MCF 10A (cell line): ENCODE measurements around the gene TMEFF2. TPM values are rescaled to one million over a fixed set of nuclear protein-coding genes. Genes with fewer than 3 reads are reported as not detected.

ENCODE experiments used
- BruUV-seq: library from RNA; stranded (reverse); fragments of 400-500 nt; replicated peaks from 2 replicates; lab custom pipeline; 2021; lab: Mats Ljungman, UMichigan
- CTCF ChIA-PET: fragments of 300-600 bp; sonication (Branson Sonifier 250); formaldehyde crosslinking; extraction: SDS; loops from one replicate; lab custom pipeline; 2021; ENCODE audit warnings: antibody characterized with exemption, inconsistent platforms; lab: Yijun Ruan, JAX
- POLR2A ChIA-PET: fragments of 300-600, 350-650 bp; sonication (Branson Sonifier 250); formaldehyde crosslinking; extraction: SDS; loops from one replicate; lab custom pipeline; 2020; ENCODE audit warnings: antibody characterized with exemption, inconsistent platforms; lab: Yijun Ruan, JAX
- DNase-seq: peaks from one replicate; pipeline ENCODE4 v3.0.0-alpha.2; 2018; ENCODE audit not compliant: unreplicated experiment
- H3K27ac Mint-ChIP-seq: one replicate; pipeline ENCODE4 v1.8.0; 2022; ENCODE audit warnings: mild to moderate bottlenecking, low read depth, mixed read lengths; ENCODE audit not compliant: unreplicated experiment
- H3K27me3 Mint-ChIP-seq: one replicate; pipeline ENCODE4 v1.8.0; 2022; ENCODE audit warnings: mixed read lengths; ENCODE audit not compliant: insufficient read depth, unreplicated experiment
- H3K36me3 Mint-ChIP-seq: one replicate; pipeline ENCODE4 v1.8.0; 2022; ENCODE audit warnings: mild to moderate bottlenecking, moderate library complexity, mixed read lengths; ENCODE audit not compliant: insufficient read depth, unreplicated experiment
- H3K4me1 Mint-ChIP-seq: one replicate; pipeline ENCODE4 v1.8.0; 2022; ENCODE audit warnings: mixed read lengths; ENCODE audit not compliant: insufficient read depth, unreplicated experiment
- H3K4me3 Mint-ChIP-seq: one replicate; pipeline ENCODE4 v1.8.0; 2022; ENCODE audit warnings: mild to moderate bottlenecking, moderate library complexity, mixed read lengths; ENCODE audit not compliant: unreplicated experiment
- H3K9me3 Mint-ChIP-seq: one replicate; pipeline ENCODE4 v1.8.0; 2022; ENCODE audit warnings: mixed read lengths; ENCODE audit not compliant: unreplicated experiment
- CTCF ChIP-seq: fragments of 200-600 bp; IDR thresholded peaks from one replicate; pipeline ENCODE4 v1.8.0; 2022; ENCODE audit warnings: antibody characterized with exemption, mild to moderate bottlenecking; ENCODE audit not compliant: unreplicated experiment
- intact Hi-C: fragments of 100-400 bp; cut with micrococcal nuclease; formaldehyde crosslinking; loops from 2 replicates; pipeline ENCODE4 v1.14.1; 2022
- total RNA-seq: library from RNA; stranded (reverse); gene quantifications from 2 replicates; pipeline ENCODE4 v1.2.3, GENCODE V29; 2022

TMEFF2 gene
- total RNA-seq, 1 experiment from 2014 or later = not detected

- Mint-ChIP-seq H3K4me3 (no peak overlapping the region), H3K27me3 (no peaks in the 10 kb centered on the region), H3K36me3 (no peaks in the 10 kb centered on the region), H3K9me3 (no peaks in the 10 kb centered on the region), H3K4me1 (no peaks in the 10 kb centered on the region), H3K27ac (no peak overlapping the region)
- BruUV-seq = no TSS peak
- CTCF ChIA-PET = no interaction called here
- no peak for DNase-seq
- no peak for TF ChIP-seq CTCF
- intact Hi-C loops = no loop called here
- POLR2A ChIA-PET = interaction anchor here (0.9 to 1.8 kb wide), 2 partner anchors 11 to 166 kb away, joined by 3 read pairs; no protein-coding TSS in a partner anchor
Measured at GRCh38 chr2:192010073-192010472, 184.7 kb downstream of the TMEFF2 start.

- H3K9me3 Mint-ChIP-seq = no peaks in the 10 kb centered on the region
- TF ChIP-seq CTCF = no peak
- no TSS peak for BruUV-seq
- no peaks in the 10 kb centered on the region for H3K36me3 Mint-ChIP-seq
- DNase-seq = no peak
- no peak overlapping the region for H3K27ac Mint-ChIP-seq
- H3K4me3 Mint-ChIP-seq = no peak overlapping the region
- intact Hi-C loops = loop anchor here (10.0 kb wide), 1 partner anchor 163 kb away; the partner anchor contains the start of gene CAVIN2
- ChIA-PET CTCF (no interaction called here), POLR2A (no interaction called here)
- no peaks in the 10 kb centered on the region for H3K27me3 Mint-ChIP-seq
- H3K4me1 Mint-ChIP-seq = no peaks in the 10 kb centered on the region
Measured at GRCh38 chr2:192007581-192008228, 187.0 kb downstream of the TMEFF2 start.

- ChIA-PET CTCF (interaction anchor here (0.6 kb wide), 1 partner anchor 144 kb away, joined by 3 read pairs; no protein-coding TSS in a partner anchor), POLR2A (interaction anchor here (0.7 kb wide), 1 partner anchor 10 kb away, joined by 3 read pairs; no protein-coding TSS in a partner anchor)
- Mint-ChIP-seq H3K4me3 (no peak overlapping the region), H3K27ac (no peak overlapping the region), H3K9me3 (no peaks in the 10 kb centered on the region), H3K27me3 (no peaks in the 10 kb centered on the region), H3K4me1 (no peaks in the 10 kb centered on the region), H3K36me3 (no peaks in the 10 kb centered on the region)
- intact Hi-C loops = loop anchor here (10.0 kb wide), 1 partner anchor 160 kb away; the partner anchor contains the start of gene CAVIN2
- no peak for TF ChIP-seq CTCF
- DNase-seq = no peak
- BruUV-seq = no TSS peak
Measured at GRCh38 chr2:192005211-192005610, 189.5 kb downstream of the TMEFF2 start.

- no peaks in the 10 kb centered on the region for H3K4me1 Mint-ChIP-seq
- no peak overlapping the region for H3K27ac Mint-ChIP-seq
- no TSS peak for BruUV-seq
- intact Hi-C loops = loop anchor here (10.0 kb wide), 1 partner anchor 160 kb away; the partner anchor contains the start of gene CAVIN2
- no peak overlapping the region for H3K4me3 Mint-ChIP-seq
- H3K36me3 Mint-ChIP-seq = no peaks in the 10 kb centered on the region
- no peak for TF ChIP-seq CTCF
- POLR2A ChIA-PET = interaction anchor here (0.7 kb wide), 1 partner anchor 9 kb away, joined by 3 read pairs; no protein-coding TSS in a partner anchor
- no peaks in the 10 kb centered on the region for H3K27me3 Mint-ChIP-seq
- no peaks in the 10 kb centered on the region for H3K9me3 Mint-ChIP-seq
- no peak for DNase-seq
- CTCF ChIA-PET = interaction anchor here (0.6 kb wide), 1 partner anchor 143 kb away, joined by 3 read pairs; no protein-coding TSS in a partner anchor
Measured at GRCh38 chr2:192004188-192004963, 190.4 kb downstream of the TMEFF2 start.
